NCI-H2081 (cell line): ENCODE results near the gene UTF1.
"Not testable (repeated sequence)": the region's sequence is repeated elsewhere in the genome, so short reads cannot be mapped to it uniquely, and the experiment has no call there.

Experiments
- DNase-seq, 2 experiments: peaks; one replicate each; lab custom pipeline; 2025; lab: John Stamatoyannopoulos, UW

UTF1 gene

GRCh38 chr10:133265052-133265451 is 35.0 kb downstream of the UTF1 start:
- DNase-seq = not testable (repeated sequence)

GRCh38 chr10:133266056-133266795 is 36.2 kb downstream of the UTF1 start:
- DNase-seq = no peak

GRCh38 chr10:133267293-133267692 is 37.3 kb downstream of the UTF1 start:
- no peak for DNase-seq

- DNase-seq = no peak
Measured at GRCh38 chr10:133267829-133268228, 37.8 kb downstream of the UTF1 start.

GRCh38 chr10:133268532-133268931 is 38.5 kb downstream of the UTF1 start:
- no peak for DNase-seq

GRCh38 chr10:133269367-133269766 is 39.4 kb downstream of the UTF1 start:
- no peak for DNase-seq

GRCh38 chr10:133270204-133270603 is 40.2 kb downstream of the UTF1 start:
- DNase-seq = no peak

GRCh38 chr10:133270773-133271297 is 40.8 kb downstream of the UTF1 start:
- DNase-seq = no peak

- no peak for DNase-seq
Measured at GRCh38 chr10:133271521-133272300, 41.7 kb downstream of the UTF1 start.

- no peak for DNase-seq
Measured at GRCh38 chr10:133272301-133272963, 42.4 kb downstream of the UTF1 start.

GRCh38 chr10:133272964-133273420 is 43.0 kb downstream of the UTF1 start:
- no peak for DNase-seq

GRCh38 chr10:133273534-133274143 is 43.6 kb downstream of the UTF1 start:
- DNase-seq = no peak

GRCh38 chr10:133274751-133275683 is 45.0 kb downstream of the UTF1 start:
- DNase-seq = no peak

GRCh38 chr10:133275684-133276092 is 45.7 kb downstream of the UTF1 start:
- DNase-seq = no peak

- DNase-seq = no peak
Measured at GRCh38 chr10:133276100-133276434, 46.0 kb downstream of the UTF1 start.

GRCh38 chr10:133276435-133277201 is 46.6 kb downstream of the UTF1 start, which contains the start of gene ADAM8:
TSS of gene ADAM8 (minus strand) at chr10:133276868. CDS start at chr10:133276817, 51 bp downstream.
- DNase-seq = no peak

- no peak for DNase-seq
Measured at GRCh38 chr10:133277277-133277992, 47.4 kb downstream of the UTF1 start.

GRCh38 chr10:133277993-133278576 is 48.1 kb downstream of the UTF1 start:
- no peak for DNase-seq
